K562 (cell line): ENCODE data around the gene SYN1. TPM values are rescaled to one million over a fixed set of nuclear protein-coding genes. Genes with fewer than 3 reads are reported as not detected.

ENCODE experiments used
- ATAC-seq: fragments of 200-7000 bp; cut with Tn5 transposase; 3 replicates; pipeline ENCODE4 v1.9.1; 2020; ENCODE audit warnings: moderate library complexity
- BruUV-seq: library from RNA; stranded (reverse); fragments of 400-500 nt; replicated peaks from 2 replicates; lab custom pipeline; 2021; lab: Mats Ljungman, UMichigan
- CTCF ChIA-PET: fragments of 300-600 bp; formaldehyde crosslinking; extraction: SDS; loops from one replicate; lab custom pipeline; 2021; ENCODE audit warnings: low intra/inter-chr PET ratio; lab: Yijun Ruan, JAX
- POLR2A ChIA-PET: fragments of 300-600, 350-650 bp; sonication (Branson Sonifier 250); formaldehyde crosslinking; extraction: SDS; loops from one replicate; lab custom pipeline; 2021; ENCODE audit warnings: antibody characterized with exemption, inconsistent platforms; lab: Yijun Ruan, JAX
- DNase-seq, 4 experiments: peaks; one replicate each; pipeline versions ENCODE4 v3.0.0 to v3.0.0-alpha.2; 2011 to 2018; ENCODE audit warnings: low spot score in 3 of 4, mixed read lengths in 3 of 4; ENCODE audit errors: extremely low read depth in 1 of 4
- FAIRE-seq: peaks from 2 replicates; lab custom pipeline; 2011; peaks lifted over from hg19 to GRCh38; lab: Jason Lieb, UNC
- H2AFZ ChIP-seq: 2 replicates; pipeline ENCODE4 v1.6.0; 2011; ENCODE audit warnings: low read depth, low read length, control low read depth, inconsistent platforms
- H3K27ac ChIP-seq: fragments of 200-600 bp; 3 replicates; pipeline ENCODE4 v1.8.0; 2011; ENCODE audit warnings: low read depth, mild to moderate bottlenecking, control low read depth, inconsistent platforms, low read length, moderate library complexity, mixed read lengths; ENCODE audit errors: extremely low read depth
- H3K27me3 ChIP-seq, 2 experiments: fragments of 300-600 bp in 1 of 2; 2 replicates in 1 of 2; 3 replicates in 1 of 2; pipeline versions ENCODE4 v1.6.0 to v1.8.0; 2011; ENCODE audit warnings: inconsistent platforms in 2 of 2, low read length in 2 of 2, mild to moderate bottlenecking in 1 of 2, mixed read lengths in 1 of 2, moderate library complexity in 1 of 2; ENCODE audit not compliant: control insufficient read depth in 2 of 2, insufficient read depth in 2 of 2
- H3K36me3 ChIP-seq: fragments of 300-600 bp; 3 replicates; pipeline ENCODE4 v1.8.0; 2011; ENCODE audit warnings: mild to moderate bottlenecking, low read length, inconsistent platforms; ENCODE audit not compliant: control insufficient read depth, insufficient read depth
- H3K4me1 ChIP-seq, 2 experiments: fragments of 200-600 bp in 1 of 2; replicated peaks in 1 of 2; 2 replicates in 1 of 2; 3 replicates in 1 of 2; pipeline versions ENCODE4 v1.5.1 to v1.8.0; 2011; ENCODE audit warnings: inconsistent platforms in 2 of 2, low read length in 2 of 2, mild to moderate bottlenecking in 1 of 2, mixed read lengths in 1 of 2, moderate library complexity in 1 of 2; ENCODE audit not compliant: control insufficient read depth in 2 of 2, insufficient read depth in 2 of 2
- H3K4me2 ChIP-seq: 2 replicates; pipeline ENCODE4 v1.6.1; 2011; ENCODE audit warnings: low read length, control low read depth, inconsistent platforms, mixed read lengths; ENCODE audit not compliant: insufficient read depth
- H3K4me3 ChIP-seq: fragments of 200-600 bp; sonication (generic), shearing (Covaris generic); 2 replicates; pipeline ENCODE4 v1.5.1; 2016; ENCODE audit warnings: control low read depth, inconsistent platforms
- H3K79me2 ChIP-seq: fragments of 200-600 bp; 3 replicates; pipeline ENCODE4 v1.8.0; 2011; ENCODE audit warnings: low read length, inconsistent platforms; ENCODE audit not compliant: control insufficient read depth, insufficient read depth
- H3K9ac ChIP-seq, 2 experiments: 2 replicates each; pipeline versions ENCODE4 v1.6.0 to v1.6.1; 2011; ENCODE audit warnings: low read depth in 2 of 2, low read length in 2 of 2, control low read depth in 1 of 2, inconsistent platforms in 1 of 2, mild to moderate bottlenecking in 1 of 2, mixed read lengths in 1 of 2; ENCODE audit not compliant: insufficient read depth in 1 of 2
- H3K9me1 ChIP-seq: one replicate; pipeline ENCODE4 v1.6.0; 2011; ENCODE audit warnings: inconsistent platforms, mild to moderate bottlenecking, low read length, moderate library complexity; ENCODE audit not compliant: control insufficient read depth, insufficient read depth
- H3K9me3 ChIP-seq: replicated peaks from 2 replicates; pipeline ENCODE4 v1.5.1; 2011; ENCODE audit warnings: low read depth, low read length, inconsistent platforms; ENCODE audit not compliant: control insufficient read depth, insufficient read depth
- H4K20me1 ChIP-seq: replicated peaks from 2 replicates; pipeline ENCODE4 v1.6.1; 2011; ENCODE audit warnings: low read length, inconsistent platforms, mixed read lengths; ENCODE audit not compliant: control insufficient read depth, insufficient read depth
- EGR1 ChIP-seq: fragments of 450-650 bp; conservative IDR thresholded peaks from 2 replicates; pipeline ENCODE4 v1.6.1; 2017; ENCODE audit warnings: mild to moderate bottlenecking
- POLR2G ChIP-seq: fragments of 200-400 bp; formaldehyde crosslinking; IDR thresholded peaks from 2 replicates; pipeline ENCODE4 v1.6.1; 2017; ENCODE audit warnings: low read depth, mild to moderate bottlenecking, antibody characterized with exemption, low read length, moderate library complexity
- XRCC5 ChIP-seq: fragments of 200-400 bp; formaldehyde crosslinking; IDR thresholded peaks from 2 replicates; pipeline ENCODE4 v1.6.1; 2017; ENCODE audit warnings: low read depth, mild to moderate bottlenecking, low read length
- ZKSCAN1 ChIP-seq: fragments of 150-350 bp; IDR thresholded peaks from 2 replicates; pipeline ENCODE4 v1.6.1; 2016; ENCODE audit warnings: low read depth, low read length
- ZNF3 ChIP-seq: fragments of 250-450 bp; sonication (Bioruptor Pico); IDR thresholded peaks from 2 replicates; pipeline ENCODE4 v1.5.0; 2021; ENCODE audit warnings: mild to moderate bottlenecking, moderate library complexity
- WGBS: fragments of 100-300 bp; shearing (Covaris generic); methylation state at CpG from one replicate; pipeline ENCODE4 v1.1.6; 2016; ENCODE audit warnings: low coverage, mixed read lengths; ENCODE audit not compliant: insufficient coverage; ENCODE audit errors: missing lambda C conversion rate; 5-methylcytosine and 5-hydroxymethylcytosine counted together
- in situ Hi-C: fragments of 300-500 bp; cut with MboI; formaldehyde crosslinking; loops from 4 replicates; pipeline ENCODE4 v1.15.0; 2018; ENCODE audit warnings: inconsistent platforms, mixed read lengths
- intact Hi-C: fragments of 100-400 bp; cut with micrococcal nuclease; formaldehyde crosslinking; loops from 2 replicates; pipeline ENCODE4 v1.14.2; 2022
- polyA plus RNA-seq, 8 experiments: library from polyadenylated mRNA; depleted of rRNA in 4 of 8; stranded (reverse) in 5 of 8; unstranded in 3 of 8; fragments of >200 nt; fragmentation: Nextera tagmentation in 2 of 8; fragmentation: Illumina TruSeq in 1 of 8; extraction: Ambion mirVana in 2 of 8; extraction: Trizol in 1 of 8; gene quantifications; 2 replicates each; pipeline versions ENCODE4 v1.2.1 to v1.2.3, GENCODE V29; 2011 to 2014; ENCODE audit warnings: inconsistent platforms in 1 of 8, missing spikeins in 1 of 8
- total RNA-seq, 7 experiments: library from RNA; depleted of rRNA in 6 of 7; stranded (reverse); fragments of >200 nt in 6 of 7; fragmentation: Illumina TruSeq in 2 of 7; extraction: Trizol in 2 of 7; gene quantifications; 2 replicates each; pipeline versions ENCODE4 v1.2.1 to v1.2.3, GENCODE V29; 2011 to 2021; ENCODE audit warnings: low replicate concordance in 1 of 7
- TF ChIP-seq, protein P1 (sequence below): fragments of 250-450 bp; sonication (Bioruptor Pico); IDR thresholded peaks from 2 replicates; pipeline ENCODE4 v1.8.0; 2021; ENCODE audit warnings: moderate library complexity, mild to moderate bottlenecking, inconsistent platforms
- TF ChIP-seq, protein P2 (sequence below): sonication (generic); formaldehyde crosslinking; IDR thresholded peaks from 2 replicates; pipeline ENCODE4 v1.8.1; 2022; ENCODE audit warnings: missing genetic modification reagents
- TF ChIP-seq, protein P3 (sequence below): IDR thresholded peaks from 2 replicates; pipeline ENCODE4 v1.6.1; 2016; ENCODE audit warnings: missing genetic modification characterization, missing compliant biosample characterization

Gene SYN1
- total and polyA plus RNA-seq, 9 of the 15 experiments (the other 6 are each of a cell fraction or from before 2014, with no cell fraction given), result 0.01 to 0.28 (median 0.18) TPM; not detected in 2

DNA sequence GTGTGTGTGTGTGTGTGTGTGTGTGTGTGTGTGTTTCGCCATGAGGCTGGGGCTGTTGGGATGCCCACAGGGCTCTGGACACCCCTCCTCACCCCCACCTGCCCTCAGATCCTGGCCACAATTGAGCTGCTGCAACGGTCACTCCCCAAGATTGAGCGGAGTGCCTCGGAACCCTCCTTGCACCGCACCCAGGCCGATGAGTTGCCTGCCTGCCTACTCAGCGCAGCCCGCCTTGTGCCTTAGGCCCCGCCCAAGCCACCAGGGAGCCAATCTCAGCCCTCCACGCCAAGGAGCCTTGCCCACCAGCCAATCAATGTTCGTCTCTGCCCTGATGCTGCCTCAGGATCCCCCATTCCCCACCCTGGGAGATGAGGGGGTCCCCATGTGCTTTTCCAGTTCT, 48.4 kb downstream of the SYN1 start:
- H3K4me3 ChIP-seq, result no peak overlapping the region
- no TSS peak for BruUV-seq
- peaks cover 59% of the 10 kb centered on the region; the same call in 2 of the 3 replicates for H3K36me3 ChIP-seq
- POLR2A ChIA-PET, result interaction anchor here (1.3 kb wide), 1 partner anchor 11 kb away, joined by 4 read pairs; no protein-coding TSS in a partner anchor
- peak; percentile 41 for TF ChIP-seq POLR2G
- TF ChIP-seq, protein P1, sequence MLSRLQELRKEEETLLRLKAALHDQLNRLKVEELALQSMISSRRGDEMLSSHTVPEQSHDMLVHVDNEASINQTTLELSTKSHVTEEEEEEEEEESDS (CRISPR knock-in tag), result no peak
- TF ChIP-seq, protein P2, sequence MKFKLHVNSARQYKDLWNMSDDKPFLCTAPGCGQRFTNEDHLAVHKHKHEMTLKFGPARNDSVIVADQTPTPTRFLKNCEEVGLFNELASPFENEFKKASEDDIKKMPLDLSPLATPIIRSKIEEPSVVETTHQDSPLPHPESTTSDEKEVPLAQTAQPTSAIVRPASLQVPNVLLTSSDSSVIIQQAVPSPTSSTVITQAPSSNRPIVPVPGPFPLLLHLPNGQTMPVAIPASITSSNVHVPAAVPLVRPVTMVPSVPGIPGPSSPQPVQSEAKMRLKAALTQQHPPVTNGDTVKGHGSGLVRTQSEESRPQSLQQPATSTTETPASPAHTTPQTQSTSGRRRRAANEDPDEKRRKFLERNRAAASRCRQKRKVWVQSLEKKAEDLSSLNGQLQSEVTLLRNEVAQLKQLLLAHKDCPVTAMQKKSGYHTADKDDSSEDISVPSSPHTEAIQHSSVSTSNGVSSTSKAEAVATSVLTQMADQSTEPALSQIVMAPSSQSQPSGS (CRISPR knock-in tag), result no peak
- TF ChIP-seq ZNF3 (CRISPR knock-in tag), result no peak
- TF ChIP-seq ZKSCAN1, result peak; percentile 86
- no peak for TF ChIP-seq EGR1
- TF ChIP-seq, protein P3, sequence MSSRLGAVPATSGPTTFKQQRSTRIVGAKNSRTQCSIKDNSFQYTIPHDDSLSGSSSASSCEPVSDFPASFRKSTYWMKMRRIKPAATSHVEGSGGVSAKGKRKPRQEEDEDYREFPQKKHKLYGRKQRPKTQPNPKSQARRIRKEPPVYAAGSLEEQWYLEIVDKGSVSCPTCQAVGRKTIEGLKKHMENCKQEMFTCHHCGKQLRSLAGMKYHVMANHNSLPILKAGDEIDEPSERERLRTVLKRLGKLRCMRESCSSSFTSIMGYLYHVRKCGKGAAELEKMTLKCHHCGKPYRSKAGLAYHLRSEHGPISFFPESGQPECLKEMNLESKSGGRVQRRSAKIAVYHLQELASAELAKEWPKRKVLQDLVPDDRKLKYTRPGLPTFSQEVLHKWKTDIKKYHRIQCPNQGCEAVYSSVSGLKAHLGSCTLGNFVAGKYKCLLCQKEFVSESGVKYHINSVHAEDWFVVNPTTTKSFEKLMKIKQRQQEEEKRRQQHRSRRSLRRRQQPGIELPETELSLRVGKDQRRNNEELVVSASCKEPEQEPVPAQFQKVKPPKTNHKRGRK (tag), result no peak
- TF ChIP-seq XRCC5, result no peak
- no peaks in the 10 kb centered on the region for H4K20me1 ChIP-seq
- 92% methylated on average over 6 of the region's 11 CpGs for WGBS
- FAIRE-seq, result no peak
- H3K27ac ChIP-seq, result no peak overlapping the region
- no peaks in the 10 kb centered on the region for H3K9me1 ChIP-seq
- CTCF ChIA-PET, result no interaction called here
- no peak overlapping the region for H3K9ac ChIP-seq
- in situ Hi-C loops (no loop called here), intact Hi-C loops (no loop called here)
- peak; percentile 37; the same call in 2 of the 3 replicates for ATAC-seq
- no peaks in the 10 kb centered on the region for H3K79me2 ChIP-seq
- H2AFZ ChIP-seq, result no peak overlapping the region
- DNase-seq, result no peak
- H3K9me3 ChIP-seq, result no peaks in the 10 kb centered on the region
- no peaks in the 10 kb centered on the region for H3K27me3 ChIP-seq
- H3K4me1 ChIP-seq, result peaks cover 0 to 41% of the 10 kb centered on the region in 2 experiments; a peak in 3 of 5 replicates
- H3K4me2 ChIP-seq, result no peak overlapping the region
